GM21381 (cell line): ENCODE measurements around the gene HOXD10.

Experiments
- ATAC-seq: cut with Tn5 transposase; IDR thresholded peaks from one replicate; pipeline ENCODE4 v1.9.1; 2021; ENCODE audit warnings: mild to moderate bottlenecking, moderate library complexity; ENCODE audit not compliant: unreplicated experiment

HOXD10 gene

DNA sequence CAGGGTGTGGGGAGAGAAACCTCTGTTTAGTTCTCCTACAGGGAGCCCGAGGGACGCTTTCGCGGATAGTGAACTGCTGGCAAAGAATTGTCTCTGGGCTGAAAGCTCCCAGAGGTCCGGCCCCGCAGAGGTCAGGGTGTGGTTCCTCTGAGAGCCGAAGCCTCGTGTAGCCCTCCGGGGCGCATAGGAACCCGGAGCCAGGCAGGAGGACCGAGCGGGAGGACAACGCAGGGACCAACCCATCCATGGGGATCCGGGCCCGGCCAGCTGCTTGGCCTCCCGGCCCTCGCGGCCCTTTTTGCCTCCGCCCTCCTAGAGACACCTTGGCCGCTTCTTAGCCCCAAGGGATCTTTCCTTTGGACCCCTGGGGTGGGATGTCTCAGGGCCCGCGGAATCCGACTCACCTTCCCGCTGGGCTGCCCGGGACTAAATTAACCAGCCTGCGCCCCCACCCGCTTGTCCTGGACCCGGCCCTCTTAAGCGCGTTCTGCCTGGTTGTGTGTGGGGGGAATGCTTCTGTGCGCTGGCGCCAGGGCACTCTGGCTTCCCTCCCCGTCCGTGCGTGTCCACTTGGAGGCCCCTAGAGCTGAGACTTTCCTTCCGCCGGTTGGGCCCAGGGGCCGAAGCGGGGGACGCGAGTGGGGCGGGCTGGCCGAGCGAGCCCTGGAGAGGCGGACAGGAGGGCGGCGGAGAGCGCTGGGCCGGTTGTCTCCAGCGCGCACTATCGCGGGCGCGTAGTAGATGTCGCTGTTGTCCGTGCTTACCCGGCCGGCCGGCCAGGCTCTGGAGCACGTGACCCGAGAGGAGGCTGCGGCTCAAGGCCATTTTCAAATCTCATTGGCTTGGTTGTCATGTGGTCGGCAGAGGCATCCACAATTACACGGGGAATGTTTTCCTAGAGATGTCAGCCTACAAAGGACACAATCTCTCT, at the start of gene HOXD10:
HOXD10 (plus strand) TSS at position 896 of the 931 bp plus-strand sequence. CDS start 56 bp downstream, outside the sequence.
- ATAC-seq = no peak

DNA sequence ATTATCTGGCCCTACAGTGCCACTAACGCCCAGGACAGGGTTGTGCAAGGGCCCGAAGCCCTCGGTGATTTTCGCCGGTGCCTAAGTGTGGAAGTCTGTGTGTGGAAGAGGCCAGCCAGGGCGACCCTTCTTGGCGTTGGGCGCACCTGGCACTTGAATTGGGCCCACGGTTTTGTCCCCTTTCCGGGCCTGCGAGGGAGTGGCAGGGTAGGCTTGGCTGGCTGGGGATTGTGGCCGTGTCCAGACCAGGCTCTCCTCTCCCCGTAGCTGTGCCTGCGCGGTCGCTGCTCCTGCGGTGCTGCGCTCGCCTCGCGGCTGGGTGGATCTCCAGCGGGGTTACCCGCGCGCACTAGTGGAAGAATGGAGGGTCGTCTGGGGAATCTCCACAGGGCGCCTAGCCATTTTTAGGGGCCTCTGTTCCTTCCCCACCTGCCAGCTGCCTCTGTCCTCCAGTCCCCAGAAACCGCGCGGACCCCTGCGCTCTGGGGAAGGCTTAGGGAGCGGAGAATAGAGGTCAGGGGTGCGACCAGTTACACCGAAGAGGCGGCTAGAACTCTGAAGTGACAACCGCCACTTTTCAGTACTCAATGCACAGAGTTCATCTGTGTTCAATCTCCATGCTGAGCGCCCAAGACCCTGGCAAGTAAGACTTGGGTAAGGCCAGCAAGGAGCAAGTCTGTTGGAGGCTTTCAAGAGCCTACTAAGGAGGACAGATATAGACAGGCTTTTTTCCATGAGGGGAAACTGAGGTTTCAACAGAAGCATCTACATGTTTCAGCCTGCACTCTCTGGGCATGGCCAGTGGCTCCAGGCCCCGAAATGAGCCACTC, 48.8 kb upstream of the HOXD10 start:
- no peak for ATAC-seq

DNA sequence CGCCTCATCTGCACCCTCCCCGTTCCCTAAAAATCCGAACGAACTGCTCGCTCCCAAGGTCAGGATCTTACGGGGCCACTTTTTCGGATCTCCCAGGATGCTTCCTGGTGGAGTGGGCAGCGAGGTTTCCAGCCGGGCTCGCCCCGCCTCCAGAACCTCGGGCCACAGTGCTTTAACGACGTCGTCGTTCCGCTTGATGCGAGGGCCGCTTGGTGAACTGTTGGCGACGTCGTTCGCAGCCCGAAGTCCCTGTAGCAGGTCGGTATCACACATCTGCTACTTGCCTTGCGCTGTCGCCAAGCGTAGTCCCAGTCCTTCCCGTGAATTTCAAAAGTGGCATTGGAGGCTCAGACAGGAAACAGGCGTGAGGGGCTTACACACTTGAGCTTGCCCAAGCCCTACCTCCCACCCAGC, 48.2 kb upstream of the HOXD10 start:
- ATAC-seq = no peak

DNA sequence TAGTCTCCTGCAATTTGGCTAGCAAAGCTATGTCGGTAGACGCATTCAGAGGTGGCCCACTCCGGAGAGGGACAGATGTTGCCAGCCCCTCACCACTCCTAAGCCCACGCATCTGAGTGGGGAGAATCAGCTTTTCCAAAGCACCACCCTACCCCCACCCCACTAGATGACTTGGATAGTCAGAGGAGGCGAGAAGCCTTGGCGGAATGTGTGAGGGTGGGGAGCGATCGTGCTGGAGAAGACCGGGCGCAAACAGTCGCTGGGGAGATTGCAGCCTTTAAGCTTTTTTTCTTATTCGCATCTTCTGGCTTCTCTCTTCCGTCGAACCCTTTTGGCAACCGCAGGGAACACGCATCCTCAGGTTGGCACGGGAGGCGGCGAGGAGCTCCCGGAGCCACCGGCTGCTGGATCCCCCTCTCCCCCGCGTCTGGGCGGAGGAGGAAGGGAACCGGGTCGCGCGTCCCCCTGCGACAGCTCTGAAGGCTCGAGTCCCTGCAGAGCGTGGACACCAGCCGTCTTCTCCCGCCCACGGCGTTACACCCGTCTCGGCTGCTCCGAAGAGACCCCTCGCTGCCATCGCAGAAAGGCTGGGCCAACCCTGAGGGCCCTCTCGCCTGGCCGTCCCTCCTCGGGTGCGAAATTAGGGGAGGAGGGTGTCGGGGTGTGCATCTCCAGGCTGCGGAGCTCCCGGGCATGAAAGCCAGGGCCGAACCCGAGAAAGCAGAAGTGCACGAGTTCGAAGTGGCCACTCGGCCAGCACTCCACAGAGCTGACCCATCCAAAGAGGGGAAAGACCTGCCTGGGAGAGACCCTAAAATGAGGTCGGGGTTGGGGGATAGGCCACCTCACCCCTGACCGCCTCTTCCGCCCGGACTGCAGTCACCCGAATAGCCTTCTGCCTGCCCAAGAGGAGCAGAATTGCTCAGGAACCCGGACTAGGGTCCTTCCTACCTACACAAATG, 45.0 kb upstream of the HOXD10 start:
- no peak for ATAC-seq

DNA sequence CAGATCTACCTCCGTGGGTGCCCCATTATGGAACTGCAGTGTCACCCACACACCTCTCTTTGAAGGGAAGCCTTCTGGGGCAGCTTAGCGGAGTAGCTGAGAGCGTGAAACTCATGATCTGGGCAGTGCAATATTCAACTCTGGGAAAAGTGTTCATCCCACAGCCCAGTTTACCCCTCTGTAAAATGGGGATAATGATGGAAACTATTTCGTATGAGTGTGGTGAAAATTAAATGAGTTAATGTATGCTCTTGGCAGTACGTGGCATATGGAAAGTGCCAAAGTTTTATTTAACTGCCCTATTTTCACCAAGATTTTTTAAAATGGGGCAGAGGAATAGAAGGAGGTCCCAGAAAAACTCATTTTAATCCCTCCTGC, 44.3 kb upstream of the HOXD10 start:
- ATAC-seq = no peak

DNA sequence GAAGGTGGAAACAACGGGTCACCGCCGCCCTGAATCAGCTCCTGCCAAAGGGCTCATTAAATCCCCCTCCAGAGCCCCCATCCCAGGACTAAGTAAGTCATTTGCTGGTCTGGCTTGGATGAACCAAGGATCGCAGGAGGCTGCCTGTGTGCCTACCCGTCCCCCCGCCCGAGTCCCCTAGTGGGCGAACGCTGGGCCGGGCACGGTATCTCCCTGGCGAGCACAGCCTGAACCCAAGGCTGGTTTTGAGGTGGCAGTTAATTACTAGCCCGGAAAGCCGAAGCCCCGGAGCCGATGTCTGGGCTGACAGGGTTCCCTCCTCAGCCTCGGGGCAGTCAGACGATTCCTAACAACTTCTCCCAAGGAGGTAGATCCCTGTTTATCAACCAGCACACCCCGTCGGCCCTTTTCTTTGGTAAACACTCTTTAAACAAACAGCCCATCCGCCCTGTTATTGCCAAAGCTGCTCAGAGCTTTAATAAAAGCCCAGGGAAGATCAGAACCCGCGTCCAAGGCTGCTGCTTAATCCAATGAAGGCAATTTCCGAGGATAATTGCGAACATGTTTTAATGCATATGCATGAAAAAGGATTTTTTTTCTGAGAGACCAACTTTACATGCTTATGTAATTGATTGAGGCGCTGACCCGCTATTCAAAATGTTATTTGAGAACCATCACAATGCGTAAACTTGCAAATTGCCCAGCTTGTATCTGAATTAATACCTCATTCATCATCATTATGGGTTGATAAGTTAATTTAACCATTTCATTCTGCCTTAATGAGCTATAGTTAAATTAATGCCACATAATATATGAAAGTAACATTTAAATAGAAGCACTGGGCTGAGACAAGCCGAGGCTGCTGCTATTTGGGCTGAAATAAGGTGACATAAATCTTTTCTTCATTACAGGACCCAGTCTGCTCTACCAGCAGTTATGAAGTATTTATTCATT, 43.4 kb upstream of the HOXD10 start:
- no peak for ATAC-seq

DNA sequence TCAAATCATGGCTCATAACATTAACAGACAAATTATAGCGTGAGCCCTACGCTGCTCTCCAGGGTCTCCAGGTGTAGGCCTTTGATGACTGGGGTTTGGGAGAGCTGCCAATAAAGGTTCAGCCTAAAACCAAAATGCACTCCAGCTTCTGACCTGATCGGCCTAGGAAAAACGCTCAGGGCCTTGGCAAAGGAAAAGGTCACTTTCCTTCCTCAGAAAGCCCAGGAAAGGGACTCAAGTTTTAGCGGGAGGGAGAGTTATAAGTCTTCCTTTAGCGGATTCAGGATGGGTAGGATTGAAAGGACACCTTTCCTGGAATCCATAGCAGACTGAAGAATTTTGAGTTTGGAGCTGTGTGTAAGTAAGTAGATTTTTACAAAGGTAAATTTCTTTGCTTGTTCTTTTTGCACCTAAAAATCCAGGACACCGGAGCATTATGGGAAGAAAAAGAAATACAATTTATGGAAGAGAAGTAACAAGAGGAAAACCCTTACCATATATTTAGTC, 41.6 kb upstream of the HOXD10 start:
- ATAC-seq = no peak

- ATAC-seq = no peak
These were observed 41.1 kb upstream of the HOXD10 start for GRCh38 chr2:176075481-176075880.

DNA sequence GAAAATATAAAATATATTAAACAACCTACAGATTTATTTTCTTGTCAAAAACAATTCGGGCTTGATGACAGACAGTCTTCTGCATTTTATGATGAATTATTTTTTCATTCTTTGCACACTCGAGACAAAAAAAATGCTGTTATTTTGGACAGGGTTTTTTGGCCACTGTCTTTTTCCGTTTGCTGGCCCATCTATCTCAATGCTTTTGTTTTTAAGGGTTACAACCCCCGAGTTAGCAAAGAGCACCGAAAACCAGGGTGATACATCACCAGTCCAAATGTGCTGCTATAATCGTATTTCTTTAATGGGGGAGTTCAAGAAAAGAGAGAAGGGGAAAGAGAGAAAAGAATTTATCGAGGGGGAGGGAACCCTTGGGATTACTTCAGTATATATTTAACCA, 40.5 kb upstream of the HOXD10 start:
- ATAC-seq = no peak

DNA sequence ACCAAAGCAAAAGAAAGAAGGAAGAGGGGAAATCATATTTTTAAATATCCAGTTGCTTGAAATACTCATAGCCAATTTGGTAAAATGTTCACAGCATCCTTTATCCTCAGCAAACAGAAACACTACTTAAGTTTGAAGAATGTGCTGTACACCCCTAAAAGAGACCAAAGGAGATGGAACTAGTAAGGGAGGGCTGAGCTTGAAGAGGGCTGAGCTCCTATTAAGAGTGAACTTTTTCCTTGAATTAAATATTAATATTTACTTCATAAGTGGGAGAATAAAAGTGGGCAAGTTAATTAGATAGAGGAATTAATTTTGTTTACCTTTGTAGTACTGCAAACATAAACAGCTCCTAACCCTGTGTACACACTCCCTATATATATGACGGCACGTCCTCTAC, 39.8 kb upstream of the HOXD10 start:
- no peak for ATAC-seq

- ATAC-seq = no peak
These were observed 37.9 kb upstream of the HOXD10 start for GRCh38 chr2:176078541-176079284.

- no peak for ATAC-seq
These were observed 37.2 kb upstream of the HOXD10 start for GRCh38 chr2:176079285-176079830.

GRCh38 chr2:176079831-176080539, 36.6 kb upstream of the HOXD10 start:
- no peak for ATAC-seq

DNA sequence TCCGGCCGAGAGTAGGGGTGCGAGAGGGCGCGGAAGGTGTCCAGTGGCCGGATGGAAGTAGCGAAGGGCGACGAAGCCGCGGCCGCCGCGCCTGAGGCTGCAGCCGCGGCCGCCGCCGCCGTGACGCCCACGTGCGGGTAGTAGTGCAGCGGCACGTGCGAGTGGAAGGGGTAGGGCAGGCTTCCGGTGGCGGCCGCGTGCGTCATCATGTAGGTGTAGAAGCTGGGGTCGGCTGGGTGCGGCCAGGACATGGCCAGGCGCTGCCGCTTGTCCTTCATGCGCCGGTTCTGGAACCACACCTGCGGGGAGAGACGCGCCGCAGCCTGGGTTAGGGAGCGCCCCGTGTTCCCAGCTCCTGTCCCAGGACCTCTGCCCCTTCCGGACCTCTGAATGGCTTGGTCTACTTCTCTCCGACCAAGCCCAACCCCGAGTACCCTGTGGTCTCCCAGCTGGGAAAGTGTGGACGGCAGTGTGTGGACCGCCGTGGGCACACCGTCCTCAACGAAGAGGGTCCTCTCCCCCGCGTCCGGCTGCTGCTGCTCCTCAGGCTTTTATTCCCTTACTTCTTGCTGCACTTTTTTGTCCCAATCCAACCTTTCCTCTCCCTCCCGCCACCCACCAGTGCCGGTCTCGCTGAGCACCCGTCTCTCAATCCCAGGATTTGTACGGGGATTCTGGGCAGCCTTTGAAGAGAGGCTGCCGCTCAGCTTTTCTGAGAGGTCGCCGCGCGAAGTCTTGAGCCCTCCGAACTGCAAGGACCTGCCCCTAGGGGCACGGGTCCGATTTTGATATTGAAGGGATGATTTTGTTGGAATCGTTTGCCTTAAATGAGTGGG, 35.8 kb upstream of the HOXD10 start:
- ATAC-seq = no peak

DNA sequence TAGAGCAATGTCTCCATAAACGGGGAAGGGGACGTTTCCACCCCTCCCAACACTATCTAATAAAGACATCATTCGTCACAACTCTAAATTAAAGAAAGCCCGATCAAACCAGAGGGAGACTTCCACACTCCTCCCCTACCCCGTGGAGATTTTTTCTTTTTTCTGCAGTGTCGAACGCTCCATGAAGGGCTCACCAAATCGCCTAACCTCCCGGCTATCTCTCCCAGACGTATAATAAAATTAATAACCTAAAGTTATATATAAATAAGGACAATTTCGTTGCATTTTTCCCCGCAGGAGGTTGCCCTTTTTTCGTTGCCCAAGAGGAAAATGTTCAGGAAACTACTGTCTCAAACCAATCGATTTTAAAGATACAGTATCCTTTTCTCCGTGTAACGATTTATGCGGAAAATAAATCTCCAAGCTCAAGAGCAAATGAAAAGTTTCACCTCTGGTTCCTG, 35.2 kb upstream of the HOXD10 start:
- ATAC-seq = no peak

- no peak for ATAC-seq
These were observed 34.6 kb upstream of the HOXD10 start for GRCh38 chr2:176081837-176082524.
